ENCODE measurements around the gene PVALB. TPM values are rescaled to one million over a fixed set of nuclear protein-coding genes. Genes with fewer than 3 reads are reported as not detected.

Gene PVALB
- total and polyA plus RNA-seq, 2 of the 4 experiments (the other 2 are of a cell fraction) = not detected

DNA sequence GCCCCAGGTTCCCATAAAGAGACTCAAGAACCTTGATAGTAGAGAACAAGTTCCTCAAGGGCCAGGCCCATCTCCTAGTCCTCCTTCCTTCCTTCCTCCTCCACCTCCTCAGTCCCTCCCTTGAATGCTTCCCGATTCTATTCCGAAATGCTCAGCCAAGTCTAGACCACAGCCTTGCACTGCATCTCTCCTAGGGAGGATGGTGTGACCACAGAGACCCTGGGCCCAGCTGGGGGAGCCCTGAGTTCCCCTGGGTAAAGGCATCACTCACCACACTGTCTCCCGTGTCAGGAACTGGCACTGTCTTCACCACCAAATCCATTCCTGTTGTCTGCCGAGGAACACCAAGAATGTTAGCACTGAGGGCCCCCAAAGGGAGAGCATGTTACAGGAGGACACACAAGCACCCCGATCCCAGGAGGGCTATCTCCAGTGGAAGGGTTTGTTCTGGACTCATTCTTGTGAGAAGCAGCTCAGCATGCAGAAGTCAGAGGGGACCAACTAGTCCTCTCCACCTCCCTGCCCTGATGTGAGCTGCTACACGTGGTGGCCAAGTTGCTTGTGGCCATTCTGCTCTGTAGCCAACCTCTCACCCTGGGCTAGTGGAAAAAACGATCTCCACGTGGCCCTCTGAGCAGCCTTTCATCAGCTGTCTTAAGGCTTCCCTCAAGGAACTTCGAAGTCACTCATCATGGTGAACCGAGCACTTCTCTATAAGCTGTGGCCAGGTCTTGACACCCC lies 49.6 kb downstream of the PVALB start:
- in situ Hi-C loops (cut with MboI; ENCODE audit: low sequenced_read_pairs) (no loop called here), dilution Hi-C loops (cut with HindIII; ENCODE audit: low sequenced_read_pairs, unreplicated experiment) (no loop called here), intact Hi-C loops (cut with micrococcal nuclease) (no loop called here)
- H3K9me3 ChIP-seq (ENCODE audit: control insufficient read depth, insufficient read depth, low read length) = no peaks in the 10 kb centered on the region
- H3K27me3 ChIP-seq (ENCODE audit: control insufficient read depth, insufficient read depth, low read length) = no peaks in the 10 kb centered on the region
- no peak overlapping the region for H2AFZ ChIP-seq (replicated peaks; ENCODE audit: low read length, poor library complexity)
- H2BK5ac ChIP-seq (ENCODE audit: low read depth, low read length, poor library complexity, severe bottlenecking) = no peak overlapping the region
- peaks cover 8% of the 10 kb centered on the region; the same call in 1 of the 2 replicates for H3K4me1 ChIP-seq (ENCODE audit: control insufficient read depth, insufficient read depth, low read length)
- no peak overlapping the region for H2AK5ac ChIP-seq (ENCODE audit: low read depth, low read length)
- no peak for DNase-seq
- no peak overlapping the region for H2BK15ac ChIP-seq (ENCODE audit: low read depth, low read length)
- no TSS peak for BruUV-seq (replicated peaks)
- no peak for ATAC-seq (ENCODE audit: low read depth)
- no peak overlapping the region for H4K5ac ChIP-seq (ENCODE audit: low read depth, low read length)
- no peak overlapping the region for H3K4ac ChIP-seq (ENCODE audit: low read depth, low read length)
- H3K9ac ChIP-seq (ENCODE audit: low read depth, low read length) = no peak overlapping the region
- H4K20me1 ChIP-seq (ENCODE audit: insufficient read depth, low read length) = no peaks in the 10 kb centered on the region; the same call in 1 of the 2 replicates
- H2BK20ac ChIP-seq (ENCODE audit: low read depth, low read length) = no peak overlapping the region
- 96% methylated on average over 3 of the region's 10 CpGs; no CpG with 5 or more reads in 1 of the 2 experiments for WGBS, 2 experiments (ENCODE audit: extremely low coverage in 2 of 2, insufficient read length in 1 of 2)
- no peak overlapping the region for H2BK120ac ChIP-seq (ENCODE audit: low read depth, low read length)
- no peak overlapping the region for H3K14ac ChIP-seq (replicated peaks; ENCODE audit: low read depth, low read length)
- ChIA-PET POLR2A (ENCODE audit: unreplicated experiment) (interaction anchor here (1.4 kb wide), 1 partner anchor 9 kb away, joined by 4 read pairs; the partner anchor contains the start of gene IFT27), CTCF (no interaction called here)
- no peak overlapping the region for H3K4me2 ChIP-seq (ENCODE audit: low read depth, low read length)
- TF ChIP-seq RAD21 (IDR thresholded peaks at IDR 0.05; ENCODE audit: low read length) = no peak
- no peak for TF ChIP-seq POLR2A (IDR thresholded peaks at IDR 0.05; ENCODE audit: low read depth, low read length)
- no peak for TF ChIP-seq RFX5 (IDR thresholded peaks at IDR 0.05; ENCODE audit: low read depth, low read length)
- no peak for TF ChIP-seq MAZ (IDR thresholded peaks at IDR 0.05; ENCODE audit: borderline replicate concordance, low read depth, low read length)
- TF ChIP-seq NFE2L2 (IDR thresholded peaks at IDR 0.05; ENCODE audit: low read depth, low read length) = no peak
- TF ChIP-seq, protein P1, sequence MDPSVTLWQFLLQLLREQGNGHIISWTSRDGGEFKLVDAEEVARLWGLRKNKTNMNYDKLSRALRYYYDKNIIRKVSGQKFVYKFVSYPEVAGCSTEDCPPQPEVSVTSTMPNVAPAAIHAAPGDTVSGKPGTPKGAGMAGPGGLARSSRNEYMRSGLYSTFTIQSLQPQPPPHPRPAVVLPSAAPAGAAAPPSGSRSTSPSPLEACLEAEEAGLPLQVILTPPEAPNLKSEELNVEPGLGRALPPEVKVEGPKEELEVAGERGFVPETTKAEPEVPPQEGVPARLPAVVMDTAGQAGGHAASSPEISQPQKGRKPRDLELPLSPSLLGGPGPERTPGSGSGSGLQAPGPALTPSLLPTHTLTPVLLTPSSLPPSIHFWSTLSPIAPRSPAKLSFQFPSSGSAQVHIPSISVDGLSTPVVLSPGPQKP (IDR thresholded peaks at IDR 0.05; ENCODE audit: borderline replicate concordance, low read depth, low read length) = no peak
- no peak for TF ChIP-seq CHD1 (IDR thresholded peaks at IDR 0.05; ENCODE audit: low read depth, low read length)
- TF ChIP-seq CEBPB (IDR thresholded peaks at IDR 0.05; ENCODE audit: low read depth, low read length) = no peak
- no peak for TF ChIP-seq RCOR1 (IDR thresholded peaks at IDR 0.05; ENCODE audit: insufficient replicate concordance, low read length)
- no peak for TF ChIP-seq BHLHE40 (IDR thresholded peaks at IDR 0.05; ENCODE audit: low read depth, low read length)
- TF ChIP-seq MXI1 (IDR thresholded peaks at IDR 0.05; ENCODE audit: borderline replicate concordance, low read depth, low read length) = no peak
- TF ChIP-seq FOS (IDR thresholded peaks at IDR 0.05; ENCODE audit: low read depth, low read length) = no peak
- H3K27ac ChIP-seq (ENCODE audit: insufficient read depth, low read length) = no peak overlapping the region
- no peak overlapping the region for H3K23ac ChIP-seq (ENCODE audit: low read depth, low read length)
- no peak overlapping the region for H3K18ac ChIP-seq (ENCODE audit: low read depth, low read length)
- peak overlapping the region; percentile 23 for H2AK9ac ChIP-seq (replicated peaks; ENCODE audit: low read depth, low read length, poor library complexity)
- no peak overlapping the region for H3K4me3 ChIP-seq (ENCODE audit: insufficient read depth, low read depth, low read length)
- peaks cover 4% of the 10 kb centered on the region for H3K9me1 ChIP-seq (ENCODE audit: insufficient read depth, low read length)
- H4K91ac ChIP-seq (ENCODE audit: insufficient read depth, low read depth, low read length) = no peak overlapping the region
- H3K79me1 ChIP-seq (ENCODE audit: low read depth in 1 of 2, low read length in 2 of 2) = 0 out of 4 replicates have a peak, but pooled peaks cover 0 to 3% of the 10 kb centered on the region in 2 experiments
- peaks cover 17% of the 10 kb centered on the region for H3K36me3 ChIP-seq (ENCODE audit: control insufficient read depth, insufficient read depth, low read length)
- no peak overlapping the region for H3K56ac ChIP-seq (ENCODE audit: extremely low read depth, insufficient read depth, low read length)
- H4K8ac ChIP-seq (ENCODE audit: low read depth in 2 of 2, low read length in 2 of 2) = no peak overlapping the region
